ENCODE measurements around the gene CCDC3.
A peak's percentile ranks its signal among the peaks of the same experiment; 100 is the strongest.
"Not testable (repeated sequence)": the region's sequence is repeated elsewhere in the genome, so short reads cannot be mapped to it uniquely, and the experiment has no call there.

CCDC3 gene

DNA sequence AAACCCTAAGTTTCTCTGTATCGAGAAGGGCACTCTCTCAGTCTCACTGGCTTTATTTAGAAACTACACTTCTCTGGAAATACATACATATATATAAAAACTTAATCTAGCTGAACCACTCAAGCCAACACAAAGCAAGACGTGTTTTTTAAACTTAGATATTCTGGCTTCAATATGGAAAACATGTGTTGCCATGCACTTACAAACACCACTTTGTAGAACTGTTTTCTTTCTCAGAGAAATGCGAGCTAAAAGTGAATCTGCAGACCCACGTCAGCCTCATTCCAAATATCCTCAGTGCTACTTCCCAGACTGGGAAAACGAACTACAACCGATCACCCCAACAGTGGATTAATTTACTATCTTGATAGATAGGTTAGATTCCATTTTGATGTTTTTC, 1.7 kb downstream of the CCDC3 start:
- DNase-seq (ENCODE audit: low read depth), result no peak

DNA sequence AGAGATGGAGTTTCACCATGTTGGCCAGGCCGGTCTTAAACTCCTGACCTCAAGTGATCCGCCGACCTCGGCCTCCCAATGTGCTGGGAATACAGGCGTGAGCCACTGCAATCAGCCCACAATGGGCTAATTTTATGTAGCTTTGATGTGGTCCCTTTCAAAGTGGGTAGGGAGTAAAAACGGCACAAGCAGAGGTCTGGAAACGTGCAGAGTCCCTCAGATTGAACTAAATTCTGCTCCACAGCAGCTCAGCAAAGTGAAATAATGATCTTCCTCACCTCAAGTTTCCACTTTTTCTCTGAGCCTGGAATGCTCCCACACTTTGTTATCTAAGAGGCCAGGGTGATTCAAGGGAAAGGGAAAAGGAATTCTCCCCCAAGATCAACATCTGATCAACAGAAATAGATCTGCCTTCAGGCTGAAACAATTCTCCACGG, 6.1 kb downstream of the CCDC3 start:
- no peak for DNase-seq (ENCODE audit: low read depth)

DNA sequence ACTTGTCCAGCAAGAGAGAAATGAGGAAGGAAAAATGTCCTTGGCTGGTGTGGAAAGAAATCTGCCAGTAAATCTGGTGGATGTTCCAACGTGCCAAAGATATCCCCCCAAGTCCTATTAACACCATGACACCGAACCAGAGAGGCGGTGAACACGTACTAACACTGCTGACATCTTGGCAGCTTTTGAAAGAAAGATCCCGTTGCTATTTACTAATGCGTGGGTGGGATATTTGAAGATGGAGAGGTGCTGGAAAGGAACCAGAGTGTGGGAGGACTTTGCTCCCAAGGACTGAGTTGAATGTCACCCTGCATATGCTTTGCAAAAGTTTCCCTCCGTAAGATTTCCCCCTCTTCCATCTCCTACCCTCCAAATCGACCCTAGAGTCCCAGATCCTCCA, 7.9 kb downstream of the CCDC3 start:
- no peak for DNase-seq (ENCODE audit: low read depth)

DNA sequence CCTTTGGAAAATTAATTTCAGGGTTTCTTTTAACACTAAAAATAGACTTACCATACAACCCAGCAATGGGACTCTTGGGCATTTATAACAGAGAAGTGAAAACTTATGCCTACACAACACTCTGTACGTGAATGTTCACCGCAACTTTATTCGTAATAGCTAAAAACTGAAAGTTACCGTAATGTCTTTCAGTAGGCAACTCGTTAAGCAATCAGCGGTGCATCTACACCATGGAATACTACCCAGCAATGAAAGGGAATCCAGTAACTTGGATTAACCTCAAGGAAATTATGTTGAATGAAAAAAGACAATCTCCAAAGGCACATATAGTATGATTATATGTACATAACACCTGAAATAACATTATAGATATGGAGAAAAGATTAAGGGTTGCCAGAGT, 16.2 kb downstream of the CCDC3 start:
- DNase-seq (ENCODE audit: low read depth), result no peak

DNA sequence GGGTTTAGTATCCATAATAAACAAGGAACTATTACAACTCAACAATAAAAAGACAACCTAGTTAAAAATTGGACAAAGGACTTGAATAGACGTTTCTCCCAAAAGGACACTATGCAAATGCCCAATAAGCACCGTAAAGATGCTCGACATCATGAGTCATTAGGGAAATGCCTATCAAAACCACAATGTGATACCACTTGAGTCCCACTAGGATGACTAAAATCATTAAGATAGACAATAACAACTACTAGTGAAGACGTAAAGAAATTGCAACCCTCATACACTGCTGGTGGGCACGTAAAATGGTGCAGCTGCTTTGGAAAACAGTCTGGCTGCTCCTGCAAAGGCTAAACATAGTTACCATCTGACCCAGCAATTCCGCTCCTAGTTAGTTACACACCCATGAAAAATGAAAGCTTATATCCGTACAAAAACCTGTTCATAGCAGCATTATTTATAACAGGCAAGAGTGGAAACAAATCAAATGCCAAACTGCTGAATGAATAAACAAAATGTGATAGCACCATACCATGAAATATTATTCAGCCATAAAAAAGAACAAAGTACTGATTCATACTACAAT, 17.3 kb downstream of the CCDC3 start:
- DNase-seq (ENCODE audit: low read depth), result no peak

DNA sequence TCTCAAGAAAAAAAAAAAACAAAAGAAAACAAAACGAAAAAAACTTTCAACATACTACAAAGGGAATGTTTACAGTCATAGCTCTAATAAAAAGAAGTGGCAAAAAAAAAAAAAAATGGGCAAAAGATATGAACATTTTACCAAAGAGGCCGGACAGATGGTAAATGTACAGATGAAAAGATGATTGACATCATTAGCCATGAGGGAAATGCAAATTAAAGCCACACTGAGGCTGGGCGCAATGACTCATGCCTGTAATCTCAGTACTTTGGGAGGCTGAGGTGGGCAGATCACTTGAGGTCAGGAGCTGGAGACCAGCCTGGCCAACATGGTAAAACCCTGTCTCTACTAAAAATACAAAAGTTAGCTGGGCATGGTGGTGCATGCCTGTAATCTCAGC, 17.9 kb downstream of the CCDC3 start:
- DNase-seq (ENCODE audit: low read depth), result not testable (repeated sequence)

DNA sequence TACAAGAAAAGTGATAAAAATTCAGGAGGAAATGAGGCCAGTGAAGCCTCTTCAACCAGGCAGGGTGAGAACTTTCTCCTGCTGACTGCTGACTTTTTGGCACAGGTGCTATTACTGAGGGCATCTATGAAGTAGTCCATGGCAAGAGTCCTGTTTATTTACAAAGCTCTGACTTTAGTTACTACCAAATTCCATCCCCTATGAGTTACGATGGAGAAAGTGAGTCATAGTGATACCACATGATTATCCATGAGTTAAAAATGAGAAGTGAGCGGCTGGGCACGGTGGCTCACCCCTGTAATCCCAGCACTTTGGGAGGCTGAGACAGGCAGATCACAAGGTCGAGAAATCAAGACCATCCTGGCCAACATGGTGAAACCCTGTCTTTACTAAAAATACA, 19.9 kb downstream of the CCDC3 start:
- DNase-seq (ENCODE audit: low read depth), result peak; percentile 25

DNA sequence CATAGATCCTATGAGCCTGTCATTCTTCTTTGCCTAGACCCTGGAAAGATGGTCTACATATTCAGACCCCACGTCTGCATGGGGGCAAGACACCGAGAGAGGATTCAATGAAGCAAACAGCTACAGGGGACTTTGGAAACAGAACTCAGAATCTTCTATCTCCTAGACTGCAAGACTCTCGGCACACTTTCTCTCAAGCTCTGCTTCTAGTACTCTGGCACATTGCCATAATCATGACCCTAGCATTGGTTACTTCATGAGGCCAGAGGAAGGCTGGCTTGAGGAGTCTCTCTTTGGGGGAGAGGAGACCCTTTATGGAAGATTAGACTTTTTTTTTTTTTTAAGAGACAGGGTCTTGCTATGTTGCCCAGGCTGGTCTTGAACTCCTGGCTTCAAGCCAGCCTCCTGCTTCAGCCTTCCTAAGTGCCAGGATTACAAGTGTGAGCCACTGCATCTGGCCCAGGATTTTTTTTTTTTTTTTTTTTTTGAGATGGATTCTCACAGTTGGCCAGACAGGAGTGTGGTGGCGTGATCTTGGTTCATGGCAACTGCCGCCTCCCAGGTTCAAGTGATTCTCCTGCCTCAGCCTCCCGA, 20.7 kb downstream of the CCDC3 start:
- DNase-seq (ENCODE audit: low read depth), result no peak

DNA sequence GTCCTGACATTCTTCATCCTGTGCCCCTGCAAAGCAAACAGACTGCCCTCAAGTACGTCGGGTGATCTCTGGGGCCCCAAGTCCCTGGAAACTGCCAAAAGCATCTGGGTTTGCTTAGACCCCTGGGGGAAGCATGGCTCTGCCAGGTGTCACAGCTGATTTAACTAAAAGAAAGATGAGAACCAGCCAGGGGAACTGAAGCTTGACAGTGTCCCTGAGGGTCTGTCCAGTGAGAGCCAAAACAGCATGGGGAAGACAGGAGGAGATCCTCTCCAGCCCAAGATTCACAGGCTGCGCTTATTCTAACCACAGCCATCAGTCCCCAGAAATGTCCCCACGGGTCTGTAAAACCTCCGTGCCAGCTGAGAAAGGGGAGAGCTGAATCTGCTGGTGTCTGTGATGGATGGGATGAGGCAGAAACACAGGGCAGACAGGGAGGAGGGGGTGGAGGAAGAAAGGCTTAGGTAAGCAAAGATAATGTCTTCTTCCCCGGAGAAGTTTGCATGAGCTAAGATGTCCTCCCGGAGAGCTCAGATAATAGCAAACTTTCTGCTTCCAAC, 21.3 kb downstream of the CCDC3 start:
- DNase-seq (ENCODE audit: low read depth), result no peak

DNA sequence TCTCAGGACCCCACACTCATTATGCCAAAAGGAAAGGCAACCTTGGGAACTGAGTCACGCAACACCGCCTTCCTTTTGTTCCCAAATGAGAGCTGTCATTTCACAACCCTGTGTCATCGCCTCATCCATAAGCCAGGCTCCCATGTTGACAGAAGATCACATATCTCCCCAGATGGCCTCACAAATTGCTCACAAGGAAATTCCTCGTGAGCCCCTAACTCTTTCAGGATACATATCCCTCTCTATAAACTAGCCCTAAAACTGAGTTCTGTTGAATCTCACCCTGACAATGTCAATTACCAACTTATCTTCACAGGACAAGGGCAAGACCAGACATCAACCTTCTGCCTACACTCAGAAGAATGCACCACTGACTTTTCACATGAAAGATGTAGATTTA, 22.6 kb downstream of the CCDC3 start:
- no peak for DNase-seq (ENCODE audit: low read depth)

DNA sequence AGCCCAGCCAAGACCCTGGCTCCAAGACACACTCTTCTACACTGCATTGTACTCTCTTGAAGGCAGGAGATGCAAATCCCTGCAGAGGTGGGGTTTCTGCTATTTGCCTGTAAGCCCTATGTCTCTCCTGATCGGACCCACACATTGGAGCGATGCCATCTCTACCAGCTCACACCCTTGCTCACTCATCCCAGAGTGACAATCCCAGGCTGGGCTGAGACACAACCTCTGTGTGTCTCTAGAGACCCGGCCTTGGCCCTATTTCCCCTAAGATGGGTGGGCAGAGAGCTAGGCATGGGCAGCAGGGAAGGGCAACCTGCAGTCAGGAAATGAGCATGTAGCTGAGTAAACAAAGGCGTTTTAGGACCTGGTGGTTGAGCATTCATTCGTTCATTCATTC, 25.6 kb downstream of the CCDC3 start:
- no peak for DNase-seq (ENCODE audit: low read depth)

DNA sequence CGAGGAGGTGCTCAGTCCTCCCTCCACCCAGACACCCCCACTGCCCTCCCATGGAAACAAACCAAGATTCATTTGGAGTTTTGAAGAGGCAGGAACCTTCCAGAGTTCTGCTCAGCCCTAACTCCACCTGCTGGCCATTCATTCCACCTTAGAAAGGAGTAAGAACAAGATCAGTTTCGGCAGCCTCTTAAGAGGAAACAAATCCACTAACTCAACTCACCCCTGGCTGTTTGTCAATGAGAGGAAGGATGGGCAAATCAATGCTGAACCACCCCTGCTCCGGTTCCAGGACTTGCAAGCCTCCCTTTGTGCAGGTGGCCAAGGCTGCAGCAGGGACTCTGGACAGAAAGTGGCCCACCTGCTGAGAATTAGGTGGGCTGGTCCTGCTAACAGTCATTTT, 26.2 kb downstream of the CCDC3 start:
- no peak for DNase-seq (ENCODE audit: low read depth)

DNA sequence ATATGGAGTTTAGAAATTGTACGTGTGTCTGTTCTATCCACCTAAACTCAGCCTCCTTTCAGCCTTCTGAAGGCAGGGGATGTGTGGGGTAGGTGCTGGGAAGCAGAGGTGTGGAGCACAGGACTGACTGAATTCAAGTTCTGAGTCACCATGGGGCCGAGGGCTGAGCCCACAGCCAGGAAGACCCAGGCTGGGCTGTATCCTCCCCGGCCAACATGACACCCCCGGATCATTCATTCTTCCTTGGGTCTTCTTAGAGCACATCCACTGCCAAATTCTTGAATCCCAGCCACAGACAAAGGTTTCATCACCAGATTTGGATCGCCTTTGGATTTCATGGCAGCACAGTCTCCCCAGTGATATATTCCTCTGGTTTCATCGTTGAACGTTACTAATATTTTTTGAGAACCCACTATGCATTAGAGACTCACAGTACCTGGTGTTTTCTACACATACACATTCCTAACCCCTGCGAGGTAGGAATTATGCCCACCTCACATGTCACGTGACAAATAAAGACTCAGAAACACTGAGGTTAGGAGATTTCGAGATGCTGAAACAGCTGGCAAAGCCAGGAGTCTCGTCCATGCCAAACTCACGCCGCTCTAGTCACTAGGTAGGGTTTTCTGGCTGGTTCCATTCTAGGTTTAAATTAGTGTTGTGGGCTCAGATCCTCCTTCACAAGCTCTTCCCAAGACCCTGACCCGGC, 26.9 kb downstream of the CCDC3 start:
- DNase-seq (ENCODE audit: low read depth), result no peak

DNA sequence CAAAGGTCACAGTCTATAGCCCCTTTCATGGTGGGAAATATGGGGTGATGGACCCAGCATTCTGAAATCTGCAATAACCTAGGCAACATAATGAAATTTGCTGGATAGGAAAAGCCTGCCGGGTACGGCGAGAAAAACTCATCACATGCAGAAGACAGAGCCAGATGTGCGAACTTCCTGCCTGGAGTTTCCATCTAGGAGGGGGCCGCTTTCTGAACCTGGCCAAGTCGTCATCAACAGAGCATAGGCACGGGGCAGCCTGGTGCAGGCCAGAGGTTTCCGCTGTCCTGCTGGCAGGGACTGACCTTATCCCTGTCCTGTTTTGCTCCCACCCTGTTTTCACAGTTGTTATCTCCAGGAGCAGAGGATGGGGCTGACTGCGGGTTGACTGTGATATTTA, 27.4 kb downstream of the CCDC3 start:
- DNase-seq (ENCODE audit: low read depth), result no peak

DNA sequence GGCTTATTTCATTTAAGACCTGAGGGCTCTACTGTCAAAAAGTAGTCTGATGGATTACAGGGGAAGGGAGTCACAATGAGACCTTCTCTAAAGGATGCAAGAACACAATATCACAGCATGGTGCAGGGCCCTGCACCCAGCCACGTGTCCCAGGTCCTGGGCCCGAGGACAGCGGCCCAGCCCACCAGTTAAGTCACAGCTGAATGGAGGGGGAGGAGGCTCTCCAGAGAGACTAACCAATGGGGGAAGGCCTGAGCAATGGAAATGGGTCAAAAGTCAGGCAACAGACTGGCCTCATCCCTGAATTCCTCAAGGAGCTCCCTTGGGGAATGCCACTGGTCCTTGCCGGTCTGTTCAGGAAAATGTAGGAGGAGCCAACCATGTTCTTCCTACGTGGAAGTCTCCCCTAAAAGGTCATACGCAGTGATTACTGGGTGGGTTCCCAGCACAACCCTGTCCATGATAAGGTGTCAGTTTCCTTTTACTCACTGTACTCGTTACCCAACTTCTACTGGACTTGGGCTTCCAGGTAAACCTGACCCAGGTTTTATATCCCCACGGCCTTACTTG, 28.3 kb downstream of the CCDC3 start:
- DNase-seq (ENCODE audit: low read depth), result no peak

DNA sequence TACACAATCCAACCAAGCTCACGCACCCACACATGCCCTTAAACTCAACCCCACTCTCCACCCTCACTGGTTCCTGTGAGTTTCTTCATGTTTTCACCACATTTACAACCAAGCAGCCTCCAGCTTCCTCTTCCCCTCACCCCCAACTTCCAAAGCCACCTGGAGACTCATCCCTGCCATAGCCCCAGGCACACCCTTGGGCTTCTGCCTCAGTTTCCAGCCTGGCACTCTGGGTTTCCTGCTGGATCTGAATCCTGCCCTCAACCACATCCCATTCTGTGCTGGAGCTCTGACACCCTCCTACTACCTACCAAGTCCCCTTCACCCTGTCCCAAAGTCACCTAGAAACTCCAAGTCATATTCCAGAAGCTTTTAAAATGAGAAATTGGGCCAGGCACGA, 29.4 kb downstream of the CCDC3 start:
- no peak for DNase-seq (ENCODE audit: low read depth)

DNA sequence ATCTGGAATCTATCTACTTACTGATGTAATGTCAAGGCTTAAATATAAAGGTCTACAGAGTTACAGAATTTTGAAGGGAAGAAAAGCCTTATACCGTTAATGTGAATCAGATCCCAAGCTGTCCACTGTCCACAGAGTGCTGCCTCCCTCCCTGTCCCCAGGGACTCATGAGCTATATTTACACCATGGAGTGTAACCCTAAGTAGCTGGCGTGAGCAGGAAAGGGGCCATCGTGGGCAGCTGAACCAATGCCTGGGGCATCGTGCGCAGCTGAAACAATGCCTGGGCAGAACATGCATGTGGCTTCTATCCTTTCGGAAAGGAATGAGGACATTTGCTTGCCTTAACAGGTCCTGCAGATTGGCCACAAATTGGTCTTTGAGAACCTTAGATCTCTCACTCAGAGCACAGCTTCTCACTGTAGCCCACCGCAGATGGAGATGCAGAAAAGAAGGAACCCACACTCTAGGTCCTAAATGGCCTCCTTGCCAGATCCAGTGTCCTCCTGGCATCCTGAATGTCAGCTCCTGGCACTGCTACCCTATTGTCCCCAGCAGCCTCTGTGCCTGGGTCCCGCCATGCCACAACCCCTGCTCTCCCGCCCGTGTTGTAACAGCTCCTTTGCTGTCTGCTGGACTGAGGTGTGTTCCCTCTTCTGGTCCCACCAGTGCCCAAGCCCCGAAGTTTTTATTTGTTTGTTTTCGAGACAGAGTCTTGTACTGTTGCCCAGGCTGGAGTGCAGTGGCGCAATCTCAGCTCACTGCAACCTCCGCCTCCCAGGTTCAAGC, 30.3 kb downstream of the CCDC3 start:
- peak; percentile 3 for DNase-seq (ENCODE audit: low read depth)

DNA sequence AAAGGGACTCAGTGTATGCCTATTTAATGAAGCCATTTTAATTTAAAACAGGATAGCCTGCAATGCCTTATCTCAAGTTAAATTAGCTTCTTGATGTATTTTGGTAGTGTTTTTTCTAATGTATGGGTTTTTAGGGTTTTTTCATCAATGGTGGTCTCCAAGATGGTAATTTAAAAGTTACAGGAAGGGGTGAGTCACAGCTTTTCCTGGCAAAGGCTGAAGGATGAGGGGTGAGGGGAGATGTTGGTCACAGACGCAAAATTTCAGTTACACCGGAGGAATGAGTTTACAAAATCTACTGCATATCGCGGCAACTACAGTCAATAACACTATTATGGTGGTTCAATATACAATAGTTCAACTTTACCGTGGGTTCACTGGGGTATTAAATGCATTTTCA, 31.6 kb downstream of the CCDC3 start:
- DNase-seq (ENCODE audit: low read depth), result no peak

DNA sequence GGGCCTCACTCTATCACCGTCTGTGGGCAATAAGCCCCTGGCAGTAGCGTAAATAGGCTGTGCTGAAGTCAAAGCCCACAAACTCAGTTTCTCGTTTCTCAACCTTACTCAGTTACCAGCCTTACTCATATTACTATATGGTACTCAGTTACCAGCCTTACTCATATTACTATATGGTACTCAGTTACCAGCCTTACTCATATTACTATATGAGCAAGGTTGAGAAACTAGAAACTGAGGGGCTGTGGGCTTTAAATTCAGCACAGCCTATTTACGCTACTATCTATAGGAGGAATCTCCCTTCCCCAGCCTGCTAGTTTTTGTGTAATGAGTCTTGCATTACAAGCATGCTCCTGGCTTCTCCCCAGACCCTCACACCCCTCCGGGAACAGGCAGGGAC, 35.4 kb downstream of the CCDC3 start:
- no peak for DNase-seq (ENCODE audit: low read depth)

DNA sequence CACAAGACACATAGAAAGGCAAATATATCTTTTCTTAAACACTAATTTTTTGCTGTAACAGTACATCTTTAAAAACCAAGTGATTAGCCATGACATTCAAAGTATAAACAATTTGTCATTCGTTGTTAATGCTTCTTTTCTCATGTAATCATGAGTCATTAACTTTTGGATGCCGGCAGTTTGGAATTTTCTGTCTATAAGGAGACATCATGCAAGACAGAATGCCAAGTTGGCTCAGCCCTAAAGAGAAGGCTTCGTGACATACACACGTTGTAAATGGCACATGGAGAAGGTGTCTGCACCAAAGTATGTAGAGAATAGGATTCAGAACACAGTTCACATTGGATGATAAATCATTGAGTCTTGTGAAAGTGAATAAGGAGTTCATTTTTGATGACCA, 35.9 kb downstream of the CCDC3 start:
- DNase-seq (ENCODE audit: low read depth), result peak; percentile 13

DNA sequence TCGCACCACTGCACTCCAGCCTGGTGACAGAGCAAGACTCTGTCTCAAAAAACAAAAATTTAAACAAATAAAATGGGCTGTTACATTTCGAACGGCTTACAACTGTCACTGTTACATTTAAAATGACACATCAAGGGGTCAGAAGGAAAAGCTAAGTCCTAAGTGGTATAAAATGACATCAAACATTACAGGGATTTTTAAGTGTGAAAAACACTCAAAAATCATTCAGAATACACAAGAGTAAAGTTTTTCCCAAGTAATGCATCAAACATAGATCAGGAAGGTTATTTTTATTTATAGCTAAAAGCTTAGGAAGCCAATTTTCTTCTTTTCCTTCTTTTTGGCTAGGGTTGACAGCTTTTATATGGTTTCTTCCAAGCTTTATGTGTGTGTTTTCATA, 39.0 kb downstream of the CCDC3 start:
- DNase-seq (ENCODE audit: low read depth), result no peak
